Calu3 (cell line): ENCODE data around the gene CDK14. TPM values are rescaled to one million over a fixed set of nuclear protein-coding genes. Genes with fewer than 3 reads are reported as not detected.

Experiments
- BruUV-seq: library from RNA; stranded (reverse); fragments of 400-500 nt; replicated peaks from 2 replicates; lab custom pipeline; 2021; lab: Mats Ljungman, UMichigan
- CTCF ChIA-PET: fragments of 300-600 bp; sonication (Branson Sonifier 250); formaldehyde crosslinking; loops from one replicate; lab custom pipeline; 2022; ENCODE audit warnings: antibody characterized with exemption; lab: Charles Lee
- DNase-seq: peaks from one replicate; pipeline ENCODE4 v3.0.0; 2022
- H3K27ac Mint-ChIP-seq: one replicate; pipeline ENCODE4 v1.8.0; 2022; ENCODE audit warnings: mixed read lengths; ENCODE audit not compliant: unreplicated experiment
- H3K27me3 Mint-ChIP-seq: one replicate; pipeline ENCODE4 v1.8.0; 2022; ENCODE audit warnings: mixed read lengths; ENCODE audit not compliant: unreplicated experiment
- H3K36me3 Mint-ChIP-seq: one replicate; pipeline ENCODE4 v1.8.0; 2022; ENCODE audit warnings: mild to moderate bottlenecking, moderate library complexity, mixed read lengths; ENCODE audit not compliant: insufficient read depth, unreplicated experiment
- H3K4me1 Mint-ChIP-seq: one replicate; pipeline ENCODE4 v1.8.0; 2022; ENCODE audit warnings: mild to moderate bottlenecking, low read depth, mixed read lengths; ENCODE audit not compliant: unreplicated experiment
- H3K4me3 Mint-ChIP-seq: one replicate; pipeline ENCODE4 v1.8.0; 2022; ENCODE audit warnings: mild to moderate bottlenecking, low read depth, moderate library complexity, mixed read lengths; ENCODE audit not compliant: unreplicated experiment
- H3K9me3 Mint-ChIP-seq: one replicate; pipeline ENCODE4 v1.8.0; 2022; ENCODE audit warnings: low read depth, mixed read lengths; ENCODE audit not compliant: unreplicated experiment
- intact Hi-C: fragments of 100-400 bp; cut with micrococcal nuclease; formaldehyde crosslinking; loops from one replicate; pipeline ENCODE4 v1.10.0; 2022; ENCODE audit not compliant: unreplicated experiment
- total RNA-seq: library from RNA; stranded (reverse); gene quantifications from 2 replicates; pipeline ENCODE4 v1.2.3, GENCODE V29; 2022
- TF ChIP-seq, protein P1 (sequence below): fragments of 200-600 bp; IDR thresholded peaks from one replicate; pipeline ENCODE4 v1.8.0; 2022; ENCODE audit warnings: antibody characterized with exemption; ENCODE audit not compliant: unreplicated experiment

The CDK14 gene
- total RNA-seq, 1 experiment from 2014 or later = 29.4 TPM

GRCh38 chr7:91164506-91164905 is 568.4 kb downstream of the CDK14 start:
- H3K4me3 Mint-ChIP-seq = no peak overlapping the region
- no TSS peak for BruUV-seq
- no peak overlapping the region for H3K27ac Mint-ChIP-seq
- H3K4me1 Mint-ChIP-seq = no peaks in the 10 kb centered on the region
- H3K27me3 Mint-ChIP-seq = no peaks in the 10 kb centered on the region
- CTCF ChIA-PET = no interaction called here
- intact Hi-C loops = no loop called here
- TF ChIP-seq, protein P1, sequence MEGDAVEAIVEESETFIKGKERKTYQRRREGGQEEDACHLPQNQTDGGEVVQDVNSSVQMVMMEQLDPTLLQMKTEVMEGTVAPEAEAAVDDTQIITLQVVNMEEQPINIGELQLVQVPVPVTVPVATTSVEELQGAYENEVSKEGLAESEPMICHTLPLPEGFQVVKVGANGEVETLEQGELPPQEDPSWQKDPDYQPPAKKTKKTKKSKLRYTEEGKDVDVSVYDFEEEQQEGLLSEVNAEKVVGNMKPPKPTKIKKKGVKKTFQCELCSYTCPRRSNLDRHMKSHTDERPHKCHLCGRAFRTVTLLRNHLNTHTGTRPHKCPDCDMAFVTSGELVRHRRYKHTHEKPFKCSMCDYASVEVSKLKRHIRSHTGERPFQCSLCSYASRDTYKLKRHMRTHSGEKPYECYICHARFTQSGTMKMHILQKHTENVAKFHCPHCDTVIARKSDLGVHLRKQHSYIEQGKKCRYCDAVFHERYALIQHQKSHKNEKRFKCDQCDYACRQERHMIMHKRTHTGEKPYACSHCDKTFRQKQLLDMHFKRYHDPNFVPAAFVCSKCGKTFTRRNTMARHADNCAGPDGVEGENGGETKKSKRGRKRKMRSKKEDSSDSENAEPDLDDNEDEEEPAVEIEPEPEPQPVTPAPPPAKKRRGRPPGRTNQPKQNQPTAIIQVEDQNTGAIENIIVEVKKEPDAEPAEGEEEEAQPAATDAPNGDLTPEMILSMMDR = no peak
- DNase-seq = no peak
- no peaks in the 10 kb centered on the region for H3K36me3 Mint-ChIP-seq
- no peaks in the 10 kb centered on the region for H3K9me3 Mint-ChIP-seq

GRCh38 chr7:91165006-91165845 is 569.1 kb downstream of the CDK14 start:
- no peaks in the 10 kb centered on the region for H3K27me3 Mint-ChIP-seq
- no peak overlapping the region for H3K4me3 Mint-ChIP-seq
- intact Hi-C loops = no loop called here
- H3K9me3 Mint-ChIP-seq = no peaks in the 10 kb centered on the region
- no peak for DNase-seq
- CTCF ChIA-PET = no interaction called here
- H3K27ac Mint-ChIP-seq = no peak overlapping the region
- BruUV-seq = no TSS peak
- no peaks in the 10 kb centered on the region for H3K36me3 Mint-ChIP-seq
- no peaks in the 10 kb centered on the region for H3K4me1 Mint-ChIP-seq
- TF ChIP-seq, protein P1 = no peak

- Mint-ChIP-seq H3K27me3 (no peaks in the 10 kb centered on the region), H3K27ac (no peak overlapping the region), H3K36me3 (no peaks in the 10 kb centered on the region), H3K4me1 (no peaks in the 10 kb centered on the region), H3K9me3 (no peaks in the 10 kb centered on the region), H3K4me3 (no peak overlapping the region)
- TF ChIP-seq, protein P1 = no peak
- no peak for DNase-seq
- intact Hi-C loops = no loop called here
- CTCF ChIA-PET = no interaction called here
- BruUV-seq = no TSS peak
These were observed 569.7 kb downstream of the CDK14 start for GRCh38 chr7:91165846-91166230.

- intact Hi-C loops = no loop called here
- no peak overlapping the region for H3K4me3 Mint-ChIP-seq
- no peaks in the 10 kb centered on the region for H3K9me3 Mint-ChIP-seq
- no peaks in the 10 kb centered on the region for H3K27me3 Mint-ChIP-seq
- no peak for DNase-seq
- no peaks in the 10 kb centered on the region for H3K36me3 Mint-ChIP-seq
- H3K27ac Mint-ChIP-seq = no peak overlapping the region
- TF ChIP-seq, protein P1 = no peak
- CTCF ChIA-PET = no interaction called here
- no TSS peak for BruUV-seq
- H3K4me1 Mint-ChIP-seq = no peaks in the 10 kb centered on the region
These were observed 573.0 kb downstream of the CDK14 start for GRCh38 chr7:91168871-91169829.
